Peyer's patch (tissue), 4 donors: Measurements from ENCODE around the gene LSM3. TPM values are rescaled to one million over a fixed set of nuclear protein-coding genes. Genes with fewer than 3 reads are reported as not detected.

Experiments
- DNase-seq, 3 donors: peaks; one replicate each; pipeline ENCODE4 v3.0.0-alpha.2; 2017 to 2019
- H3K27ac ChIP-seq, 4 donors: fragments of 200-600 bp; sonication (generic); one replicate each; pipeline ENCODE4 v1.5.1; 2016 to 2019
- H3K27me3 ChIP-seq, 2 donors: fragments of 200-600 bp; sonication (generic); one replicate each; pipeline ENCODE4 v1.5.1; 2019
- H3K36me3 ChIP-seq, 3 donors: fragments of 200-600 bp; sonication (generic); one replicate each; pipeline ENCODE4 v1.5.1; 2016 to 2019
- H3K4me1 ChIP-seq, 4 donors: fragments of 200-600 bp; sonication (generic); one replicate each; pipeline ENCODE4 v1.5.1; 2016 to 2019
- H3K4me3 ChIP-seq, 4 donors: fragments of 200-600 bp; sonication (generic); 1 replicate in 3 of 4; 2 replicates in 1 of 4; pipeline ENCODE4 v1.5.1; 2016 to 2019; ENCODE audit warnings: mild to moderate bottlenecking in 1 of 4
- H3K9me3 ChIP-seq, 4 donors: fragments of 200-600 bp; sonication (generic); one replicate each; pipeline ENCODE4 v1.5.1; 2016 to 2019; ENCODE audit warnings: mild to moderate bottlenecking in 1 of 4
- POLR2A ChIP-seq, 2 donors: fragments of 450-650 bp; IDR thresholded peaks; one replicate each; pipeline ENCODE4 v1.5.1; 2017; ENCODE audit warnings: antibody characterized with exemption in 2 of 2, mild to moderate bottlenecking in 2 of 2, moderate library complexity in 2 of 2
- total RNA-seq, 4 donors: library from RNA; depleted of rRNA; stranded (reverse); fragments of >200 nt; gene quantifications; one replicate each; pipeline ENCODE4 v1.1.0, GENCODE V29; 2016
- TF ChIP-seq, protein P1 (sequence below), 6 experiments: fragments of 450-650 bp in 4 of 6; fragments of 200-600 bp in 2 of 6; sonication (generic) in 1 of 6; IDR thresholded peaks; one replicate each; pipeline ENCODE4 v1.5.1; 2017 to 2019; ENCODE audit warnings: antibody characterized with exemption in 6 of 6, mild to moderate bottlenecking in 3 of 6, moderate library complexity in 1 of 6

The LSM3 gene
- total RNA-seq, 4 donors from 2014 or later = 4.6 to 10.7 (median 7.0) TPM

DNA sequence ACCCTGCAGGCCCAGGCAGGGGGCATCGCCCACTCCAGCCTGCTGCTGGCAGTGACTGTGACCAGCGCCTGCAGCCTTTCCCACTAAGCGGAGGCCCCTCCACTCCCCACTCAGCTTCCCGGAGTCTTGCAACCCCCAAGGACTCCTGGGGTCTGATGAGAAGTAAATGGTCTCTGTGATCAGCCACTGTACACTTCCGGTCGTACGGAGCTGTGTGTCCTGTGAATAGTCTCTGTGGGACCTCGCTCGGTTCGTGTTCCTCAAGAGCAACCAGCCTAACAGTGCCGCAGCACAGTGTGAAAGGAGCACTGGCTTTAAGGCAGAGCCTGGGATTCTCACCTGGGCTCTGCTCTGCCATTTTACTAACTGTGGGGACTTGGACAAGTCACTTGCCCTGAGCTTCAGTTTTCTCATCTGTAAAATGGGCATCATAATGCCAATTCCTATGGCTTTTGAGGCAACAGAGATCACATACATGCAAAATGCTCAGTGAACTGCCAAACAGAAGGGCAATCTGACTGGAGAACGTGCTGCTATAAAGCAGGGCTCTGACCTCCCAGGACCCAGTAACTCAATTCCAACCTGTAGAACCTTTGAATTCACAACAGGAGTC, 27.0 kb upstream of the LSM3 start:
- TF ChIP-seq, protein P1, sequence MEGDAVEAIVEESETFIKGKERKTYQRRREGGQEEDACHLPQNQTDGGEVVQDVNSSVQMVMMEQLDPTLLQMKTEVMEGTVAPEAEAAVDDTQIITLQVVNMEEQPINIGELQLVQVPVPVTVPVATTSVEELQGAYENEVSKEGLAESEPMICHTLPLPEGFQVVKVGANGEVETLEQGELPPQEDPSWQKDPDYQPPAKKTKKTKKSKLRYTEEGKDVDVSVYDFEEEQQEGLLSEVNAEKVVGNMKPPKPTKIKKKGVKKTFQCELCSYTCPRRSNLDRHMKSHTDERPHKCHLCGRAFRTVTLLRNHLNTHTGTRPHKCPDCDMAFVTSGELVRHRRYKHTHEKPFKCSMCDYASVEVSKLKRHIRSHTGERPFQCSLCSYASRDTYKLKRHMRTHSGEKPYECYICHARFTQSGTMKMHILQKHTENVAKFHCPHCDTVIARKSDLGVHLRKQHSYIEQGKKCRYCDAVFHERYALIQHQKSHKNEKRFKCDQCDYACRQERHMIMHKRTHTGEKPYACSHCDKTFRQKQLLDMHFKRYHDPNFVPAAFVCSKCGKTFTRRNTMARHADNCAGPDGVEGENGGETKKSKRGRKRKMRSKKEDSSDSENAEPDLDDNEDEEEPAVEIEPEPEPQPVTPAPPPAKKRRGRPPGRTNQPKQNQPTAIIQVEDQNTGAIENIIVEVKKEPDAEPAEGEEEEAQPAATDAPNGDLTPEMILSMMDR (IDR thresholded peaks at IDR 0.05) = no peak
- TF ChIP-seq POLR2A (IDR thresholded peaks at IDR 0.05) = no peak
- DNase-seq = no peak
- H3K4me1 ChIP-seq = peaks cover 0 to 3% (median 0%) of the 10 kb centered on the region in 4 donors
- peaks cover 0 to 85% (median 0%) of the 10 kb centered on the region in 3 donors for H3K36me3 ChIP-seq
- H3K4me3 ChIP-seq = no peak overlapping the region
- H3K27me3 ChIP-seq = no peaks in the 10 kb centered on the region
- no peaks in the 10 kb centered on the region for H3K9me3 ChIP-seq
- no peak overlapping the region for H3K27ac ChIP-seq

DNA sequence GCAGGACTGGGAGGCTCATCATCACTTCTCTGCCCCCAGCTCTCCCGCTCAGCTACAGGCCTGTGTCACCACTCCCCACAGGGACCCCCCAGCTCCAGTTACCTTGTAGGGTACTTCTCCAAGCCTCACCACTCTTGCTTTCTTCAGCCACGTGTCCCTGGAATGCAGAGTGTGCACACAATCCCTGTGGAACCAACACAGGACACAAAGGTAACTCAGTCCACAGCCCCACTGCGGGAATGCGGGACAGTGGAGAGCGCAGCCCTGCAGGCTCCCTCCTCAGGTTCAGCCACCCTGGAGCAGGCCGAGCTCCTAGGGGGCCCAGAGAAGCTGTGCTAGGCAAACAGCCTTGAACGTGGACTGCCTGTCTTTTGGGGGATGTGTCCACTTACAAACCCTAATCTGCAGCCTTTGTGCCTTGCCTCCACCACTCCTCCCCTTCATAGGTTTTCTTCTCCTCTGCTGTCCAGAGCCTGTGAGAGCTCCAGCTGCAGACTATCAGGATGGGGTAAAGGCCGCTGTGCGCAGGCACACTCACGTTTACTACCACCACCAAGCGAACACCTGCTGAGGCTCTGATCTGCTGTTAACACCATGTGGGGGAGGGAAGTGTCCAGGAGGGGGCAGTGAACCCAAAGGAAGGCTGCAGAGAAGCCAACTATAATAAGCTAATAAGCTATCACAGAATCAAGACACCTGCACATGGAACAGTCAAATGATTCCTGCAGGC, 26.2 kb upstream of the LSM3 start:
- H3K27me3 ChIP-seq = no peaks in the 10 kb centered on the region
- no peaks in the 10 kb centered on the region for H3K9me3 ChIP-seq
- TF ChIP-seq POLR2A (IDR thresholded peaks at IDR 0.05) = no peak
- TF ChIP-seq, protein P1 (IDR thresholded peaks at IDR 0.05) = peak in 3 of 6 experiments; percentile 15 to 50 (median 36)
- H3K36me3 ChIP-seq = peaks cover 0 to 85% (median 0%) of the 10 kb centered on the region in 3 donors
- no peak overlapping the region for H3K27ac ChIP-seq
- no peak for DNase-seq
- H3K4me3 ChIP-seq = no peak overlapping the region
- H3K4me1 ChIP-seq = no peaks in the 10 kb centered on the region

DNA sequence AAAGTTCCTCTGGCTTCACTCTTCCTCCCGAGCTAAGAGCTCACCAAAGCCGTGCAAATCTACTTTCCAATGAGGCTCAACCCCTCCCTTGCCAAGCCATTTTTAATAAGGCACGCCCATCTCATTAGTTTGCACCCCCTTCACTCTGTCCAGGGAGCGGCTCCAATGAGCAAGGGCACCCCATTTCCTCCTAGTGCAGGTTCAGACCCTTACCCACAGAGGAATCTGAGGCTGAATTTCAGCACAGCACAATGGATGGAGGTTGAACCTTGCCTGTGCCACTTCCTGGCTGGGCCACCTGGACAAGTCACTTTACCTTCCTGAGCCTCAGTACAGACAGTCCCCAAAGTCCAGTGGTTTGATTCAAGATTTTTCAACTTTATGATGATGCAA, 25.7 kb upstream of the LSM3 start:
- peaks cover 0 to 85% (median 0%) of the 10 kb centered on the region in 3 donors for H3K36me3 ChIP-seq
- no peak overlapping the region for H3K27ac ChIP-seq
- H3K9me3 ChIP-seq = no peaks in the 10 kb centered on the region
- TF ChIP-seq, protein P1 (IDR thresholded peaks at IDR 0.05) = no peak
- TF ChIP-seq POLR2A (IDR thresholded peaks at IDR 0.05) = no peak
- no peaks in the 10 kb centered on the region for H3K27me3 ChIP-seq
- no peaks in the 10 kb centered on the region for H3K4me1 ChIP-seq
- H3K4me3 ChIP-seq = no peak overlapping the region
- DNase-seq = no peak

DNA sequence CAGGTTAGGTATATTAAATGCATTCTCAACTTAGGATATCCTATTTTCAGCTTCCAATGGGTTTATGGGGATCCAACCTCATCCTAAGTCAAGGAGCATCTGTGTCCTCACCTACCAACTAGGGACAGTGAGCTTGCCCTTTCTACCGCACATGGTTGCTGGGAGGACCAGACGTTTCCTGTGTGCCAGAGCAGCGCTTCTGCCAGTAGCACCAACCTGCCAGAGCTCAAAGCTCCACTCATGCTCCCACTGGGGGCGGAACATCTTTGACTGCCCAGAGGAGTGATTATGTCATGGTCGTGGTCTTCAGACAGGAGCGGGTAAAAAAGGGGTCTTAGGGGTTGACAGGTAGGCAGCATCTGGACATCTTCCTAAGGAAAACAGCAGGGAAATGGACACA, 25.0 kb upstream of the LSM3 start:
- no peak for DNase-seq
- Histone ChIP-seq H3K4me3 (no peak overlapping the region), H3K27ac (no peak overlapping the region), H3K9me3 (no peaks in the 10 kb centered on the region), H3K4me1 (no peaks in the 10 kb centered on the region), H3K36me3 (peaks cover 0 to 85% (median 0%) of the 10 kb centered on the region in 3 donors), H3K27me3 (no peaks in the 10 kb centered on the region)
- TF ChIP-seq, protein P1 (IDR thresholded peaks at IDR 0.05) = no peak
- TF ChIP-seq POLR2A (IDR thresholded peaks at IDR 0.05) = no peak

DNA sequence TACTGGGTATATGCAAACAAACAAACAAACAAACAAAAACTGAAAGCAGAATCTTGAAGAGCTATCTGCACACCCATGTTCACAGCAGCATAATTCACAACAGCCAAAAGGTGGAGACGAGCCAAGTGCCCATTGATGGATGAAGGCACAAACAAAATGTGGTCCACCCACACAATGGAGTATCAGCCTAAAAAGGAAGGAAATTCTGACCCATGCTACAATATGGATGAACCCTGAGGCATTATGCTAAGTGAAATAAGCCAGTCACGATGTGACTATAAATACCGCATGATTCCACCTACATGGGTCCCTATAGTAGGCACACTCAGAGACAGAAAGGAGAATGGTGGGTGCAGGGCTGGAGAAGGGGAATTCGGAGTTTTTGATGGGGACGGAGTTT, 24.3 kb upstream of the LSM3 start:
- TF ChIP-seq, protein P1 (IDR thresholded peaks at IDR 0.05) = no peak
- no peak for TF ChIP-seq POLR2A (IDR thresholded peaks at IDR 0.05)
- H3K27ac ChIP-seq = no peak overlapping the region
- no peaks in the 10 kb centered on the region for H3K9me3 ChIP-seq
- H3K36me3 ChIP-seq = peaks cover 0 to 86% (median 0%) of the 10 kb centered on the region in 3 donors
- no peaks in the 10 kb centered on the region for H3K27me3 ChIP-seq
- DNase-seq = no peak
- H3K4me3 ChIP-seq = no peak overlapping the region
- H3K4me1 ChIP-seq = no peaks in the 10 kb centered on the region
